HG03139 (cell line): ENCODE data around the gene MRTFA.
"Not testable (repeated sequence)": the region's sequence is repeated elsewhere in the genome, so short reads cannot be mapped to it uniquely, and the experiment has no call there.

ENCODE experiments used
- ATAC-seq: cut with Tn5 transposase; IDR thresholded peaks from one replicate; pipeline ENCODE4 v1.9.1; 2021; ENCODE audit not compliant: unreplicated experiment

Gene MRTFA

GRCh38 chr22:40525250-40525884 is 111.2 kb downstream of the MRTFA start:
- no peak for ATAC-seq

DNA sequence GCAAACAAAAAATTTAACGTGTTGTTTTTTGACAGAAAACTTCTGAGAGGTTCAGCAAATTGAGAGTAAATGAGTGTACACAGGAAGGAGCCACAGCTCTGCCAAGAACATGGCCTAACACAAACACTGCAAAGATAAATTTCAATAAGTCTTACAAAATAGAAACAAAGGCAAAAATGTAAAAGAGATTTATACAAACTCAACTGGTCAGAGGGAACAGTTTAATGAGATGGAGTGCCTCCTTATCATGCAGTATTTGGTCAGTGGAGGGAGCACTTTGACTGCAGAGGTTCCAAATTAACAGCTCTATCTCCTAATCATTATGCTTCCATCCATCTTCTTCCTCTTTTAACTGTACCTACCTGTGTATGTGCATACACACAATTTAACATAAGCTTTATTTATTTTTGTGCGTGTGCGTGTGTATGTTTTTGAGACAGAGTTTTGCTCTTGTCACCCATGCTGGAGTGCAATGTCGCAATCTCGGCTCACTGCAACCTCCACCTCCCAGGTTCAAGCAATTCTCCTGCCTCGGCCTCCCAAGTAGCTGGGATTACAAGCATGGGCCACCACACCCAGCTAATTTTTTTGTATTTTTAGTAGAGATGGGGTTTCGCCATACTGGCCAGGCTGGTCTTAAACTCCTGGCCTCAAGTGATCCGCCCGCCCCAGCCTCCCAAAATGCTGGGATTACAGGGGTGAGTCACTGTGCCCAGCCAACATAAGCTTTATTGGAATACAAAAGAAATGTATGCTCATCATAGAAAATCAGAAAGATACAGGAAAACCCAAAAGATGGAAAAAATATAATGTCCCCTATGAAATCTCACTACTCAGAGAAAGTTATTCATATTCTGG is 111.9 kb downstream of the MRTFA start:
- no peak for ATAC-seq

DNA sequence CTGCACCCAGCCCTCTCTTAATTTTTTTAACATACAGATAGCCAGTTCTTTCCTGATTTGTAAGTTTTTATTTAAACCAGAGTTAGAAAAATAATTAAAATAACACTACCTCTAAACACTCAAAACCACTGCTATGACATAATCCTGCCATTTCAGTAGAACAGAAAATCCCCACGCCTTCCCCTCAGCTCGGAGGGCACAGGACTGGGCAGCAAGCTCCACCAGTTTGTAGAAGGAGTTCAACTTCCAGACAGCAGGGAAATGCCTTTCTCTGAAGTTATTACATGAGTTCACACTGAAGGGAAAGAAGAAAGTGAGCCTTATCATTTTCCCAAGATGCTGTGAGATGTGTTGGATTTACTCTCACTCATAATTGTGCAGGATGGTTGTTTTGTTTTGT is 114.4 kb downstream of the MRTFA start:
- no peak for ATAC-seq

GRCh38 chr22:40521046-40521445 is 115.5 kb downstream of the MRTFA start:
- no peak for ATAC-seq

DNA sequence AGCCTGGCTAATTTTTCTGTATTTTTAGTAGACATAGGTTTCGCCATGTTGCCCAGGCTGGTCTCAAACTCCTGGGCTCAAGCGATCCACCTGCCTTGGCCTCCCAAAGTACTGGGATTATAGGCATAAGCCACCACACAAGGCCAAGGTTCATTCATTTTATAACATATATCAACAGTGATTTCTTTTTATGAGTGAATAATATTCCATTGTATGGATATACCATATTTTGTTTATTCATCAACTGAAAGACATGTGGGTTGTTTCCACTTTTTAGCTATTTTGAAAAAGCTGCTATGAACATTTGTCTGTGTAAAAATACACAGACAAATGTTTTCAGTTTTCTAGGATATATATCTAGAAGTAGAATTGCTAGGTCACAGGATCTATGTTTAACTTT is 116.0 kb downstream of the MRTFA start:
- no peak for ATAC-seq

- no peak for ATAC-seq
These were observed 116.6 kb downstream of the MRTFA start for GRCh38 chr22:40519948-40520331.

GRCh38 chr22:40519284-40519947 is 117.1 kb downstream of the MRTFA start:
- ATAC-seq: no peak

DNA sequence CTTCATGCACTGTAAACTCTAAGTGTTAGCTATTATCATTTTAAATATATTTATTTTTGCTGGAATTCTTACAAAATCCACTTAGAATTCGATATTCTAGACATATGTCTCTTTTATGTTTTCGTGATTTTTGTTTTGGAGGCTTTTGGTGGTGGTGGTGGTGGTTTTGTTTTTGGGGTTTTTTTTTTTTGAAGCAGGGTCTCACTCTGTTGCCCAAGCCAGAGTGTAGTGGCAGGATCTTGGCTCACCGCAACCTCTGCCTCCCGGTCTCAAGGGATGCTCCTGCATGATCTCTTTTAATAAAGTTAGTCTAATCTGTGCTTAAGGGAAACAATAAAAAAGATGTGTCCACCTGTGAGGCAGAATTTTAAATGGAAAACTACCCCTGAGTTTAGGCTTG is 117.7 kb downstream of the MRTFA start:
- ATAC-seq: no peak

DNA sequence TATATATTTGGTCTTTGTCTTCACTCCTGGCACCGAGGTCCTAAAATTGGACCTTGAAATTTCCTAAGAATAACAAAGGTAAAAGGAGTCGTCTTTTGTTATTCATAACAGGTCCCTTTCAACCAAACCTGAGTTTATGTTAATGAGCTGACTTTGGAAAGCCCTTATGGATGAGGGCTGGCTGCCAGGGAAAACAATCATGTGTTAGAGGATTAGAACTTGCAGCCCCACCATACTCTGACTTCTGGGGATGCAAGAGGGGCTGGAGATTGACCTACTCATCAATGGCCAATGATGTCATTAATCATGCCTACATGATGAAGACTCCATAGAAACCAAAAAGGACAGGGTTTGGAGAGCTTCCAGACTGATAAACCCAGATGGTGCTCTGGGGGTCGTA is 118.9 kb downstream of the MRTFA start:
- ATAC-seq: no peak

- no peak for ATAC-seq
These were observed 120.1 kb downstream of the MRTFA start for GRCh38 chr22:40516416-40516815.

GRCh38 chr22:40512426-40513136 is 123.9 kb downstream of the MRTFA start:
- no peak for ATAC-seq

GRCh38 chr22:40511604-40512003 is 124.9 kb downstream of the MRTFA start:
- no peak for ATAC-seq

GRCh38 chr22:40510631-40511364 is 125.7 kb downstream of the MRTFA start:
- no peak for ATAC-seq

DNA sequence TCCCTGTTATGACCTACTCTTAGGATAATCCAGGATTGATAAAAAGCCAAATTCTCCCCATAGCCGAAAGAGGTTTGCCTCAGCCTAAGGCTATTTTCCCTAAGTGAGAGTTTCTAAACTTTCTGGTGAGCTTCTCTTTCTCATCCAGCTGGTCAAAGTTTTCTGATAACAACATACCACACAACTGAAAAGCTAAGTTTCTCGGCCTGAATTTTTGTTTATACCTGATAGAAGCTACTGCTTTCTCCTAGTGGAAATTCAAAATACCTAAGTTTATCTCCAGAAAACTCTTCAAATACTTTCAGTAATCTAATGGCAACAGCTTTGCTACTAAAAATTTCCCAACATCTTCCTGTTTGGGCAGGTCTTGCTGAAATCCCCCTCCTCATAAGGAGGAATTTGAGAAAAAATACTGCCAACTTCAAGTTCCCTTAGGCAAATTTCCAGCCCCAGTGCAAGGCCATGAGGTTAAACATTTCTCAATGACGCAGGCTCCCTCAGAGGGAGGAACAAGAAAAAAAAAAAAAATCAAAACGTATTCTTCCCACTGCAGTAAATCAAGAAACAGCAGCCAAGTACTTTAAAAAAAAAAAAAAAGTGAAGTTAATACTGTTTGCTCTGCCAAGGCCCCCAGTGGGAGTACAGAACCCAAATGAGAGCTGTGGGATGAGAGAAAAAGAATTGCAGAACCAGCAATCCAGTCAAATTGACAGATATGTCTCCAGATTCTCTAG is 127.0 kb downstream of the MRTFA start:
- no peak for ATAC-seq

- ATAC-seq: not testable (repeated sequence)
These were observed 128.5 kb downstream of the MRTFA start for GRCh38 chr22:40508046-40508445.

DNA sequence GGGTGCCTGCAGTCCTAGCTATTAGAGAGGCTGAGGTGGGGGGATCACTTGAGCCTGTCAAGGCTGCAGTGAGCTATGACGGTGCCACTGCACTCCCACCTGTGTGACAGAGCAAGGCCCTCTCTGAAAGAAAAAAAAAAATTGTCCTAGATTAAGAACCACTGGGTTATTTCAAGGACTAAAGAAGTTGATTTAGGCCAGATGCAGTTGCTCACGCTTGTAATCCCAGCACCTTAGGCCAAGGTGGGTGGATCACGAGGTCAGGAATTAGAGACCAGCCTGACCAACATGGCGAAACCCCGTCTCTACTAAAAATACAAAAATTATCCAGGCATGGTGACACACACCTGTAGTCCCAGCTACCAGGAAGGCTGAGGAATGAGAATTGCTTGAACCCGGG is 129.0 kb downstream of the MRTFA start:
- ATAC-seq: no peak

DNA sequence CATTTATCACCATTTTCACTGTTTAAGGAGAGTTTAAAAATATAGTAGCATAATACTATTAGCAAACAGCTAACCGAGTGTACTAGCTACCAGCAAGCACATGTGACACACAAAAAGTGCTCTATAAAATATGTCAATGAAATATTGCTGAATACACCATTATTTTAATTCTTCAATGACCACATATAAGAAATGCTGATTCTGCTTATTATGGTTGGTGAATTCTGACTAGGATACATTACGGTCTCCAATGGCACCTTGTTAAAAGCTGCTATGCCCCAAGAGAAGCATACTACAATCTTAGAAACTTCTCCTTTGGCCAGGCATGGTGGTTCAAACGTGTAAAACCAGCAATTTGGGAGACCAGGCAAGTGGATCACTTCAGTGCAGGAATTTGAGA is 129.8 kb downstream of the MRTFA start:
- ATAC-seq: no peak

- no peak for ATAC-seq
These were observed 132.0 kb downstream of the MRTFA start for GRCh38 chr22:40504285-40505249.

DNA sequence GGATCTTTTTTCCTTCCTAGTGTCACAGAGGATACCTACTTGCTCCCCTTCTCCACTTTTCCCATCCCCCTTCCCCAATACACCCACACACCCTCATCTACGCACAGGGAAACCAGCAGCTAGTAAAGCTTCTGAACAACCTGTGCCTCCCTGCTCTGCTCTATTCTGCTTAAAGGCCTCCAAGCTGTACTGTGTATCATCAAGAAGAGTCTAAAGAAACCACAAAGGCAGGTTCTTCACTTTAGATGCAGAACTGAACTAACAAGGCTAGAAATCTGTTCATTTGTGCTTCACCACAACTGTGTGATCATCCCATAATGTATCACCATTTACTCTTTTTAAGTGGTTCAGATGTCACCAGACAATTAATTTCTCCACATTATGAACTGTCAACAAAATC is 133.6 kb downstream of the MRTFA start:
- ATAC-seq: no peak
